Keratinocyte (primary cell): ENCODE data around the gene GBX2. TPM values are rescaled to one million over a fixed set of nuclear protein-coding genes. Genes with fewer than 3 reads are reported as not detected.

Experiments used
- DNase-seq: peaks from one replicate; pipeline ENCODE4 v3.0.0-alpha.2; 2011; ENCODE audit warnings: low read depth, missing footprints, low spot score
- FAIRE-seq: peaks from 2 replicates; lab custom pipeline; 2011; peaks lifted over from hg19 to GRCh38; lab: Jason Lieb, UNC
- H2AFZ ChIP-seq: 2 replicates; pipeline ENCODE4 v1.6.0; 2012; ENCODE audit warnings: low read length, control low read depth, inconsistent platforms; ENCODE audit not compliant: control insufficient read depth
- H3K27ac ChIP-seq: 2 replicates; pipeline ENCODE4 v1.5.1; 2011; ENCODE audit warnings: low read length; ENCODE audit not compliant: control insufficient read depth, insufficient read depth
- H3K27me3 ChIP-seq: 3 replicates; pipeline ENCODE4 v1.6.0; 2011; ENCODE audit warnings: low read length; ENCODE audit not compliant: control insufficient read depth, insufficient read depth; ENCODE audit errors: extremely low read depth
- H3K36me3 ChIP-seq, 2 experiments: 2 replicates in 1 of 2; 3 replicates in 1 of 2; pipeline ENCODE4 v1.5.1; 2011; ENCODE audit warnings: low read length in 2 of 2, mild to moderate bottlenecking in 1 of 2; ENCODE audit not compliant: control insufficient read depth in 2 of 2, insufficient read depth in 2 of 2; ENCODE audit errors: extremely low read depth in 1 of 2
- H3K4me1 ChIP-seq: 3 replicates; pipeline ENCODE4 v1.5.1; 2011; ENCODE audit warnings: low read length; ENCODE audit not compliant: control insufficient read depth, insufficient read depth; ENCODE audit errors: extremely low read depth
- H3K4me2 ChIP-seq: 3 replicates; pipeline ENCODE4 v1.6.0; 2011; ENCODE audit warnings: low read depth, low read length; ENCODE audit not compliant: control insufficient read depth, insufficient read depth; ENCODE audit errors: extremely low read depth
- H3K4me3 ChIP-seq, 3 experiments: fragments of 200-600 bp in 1 of 3; sonication (generic) in 1 of 3; 2 replicates in 2 of 3; 3 replicates in 1 of 3; pipeline ENCODE4 v1.5.1; 2011 to 2016; ENCODE audit warnings: low read length in 3 of 3, mild to moderate bottlenecking in 3 of 3, control low read depth in 2 of 3, inconsistent platforms in 1 of 3, low read depth in 1 of 3, mixed read lengths in 1 of 3, mixed run types in 1 of 3, moderate library complexity in 1 of 3; ENCODE audit not compliant: control insufficient read depth in 2 of 3, insufficient read depth in 2 of 3; ENCODE audit errors: extremely low read depth in 1 of 3
- H3K79me2 ChIP-seq: 2 replicates; pipeline ENCODE4 v1.6.0; 2012; ENCODE audit warnings: low read length; ENCODE audit not compliant: control insufficient read depth, insufficient read depth
- H3K9ac ChIP-seq: 3 replicates; pipeline ENCODE4 v1.6.0; 2011; ENCODE audit warnings: low read length; ENCODE audit not compliant: control insufficient read depth, insufficient read depth; ENCODE audit errors: extremely low read depth
- H3K9me1 ChIP-seq: 3 replicates; pipeline ENCODE4 v1.6.0; 2011; ENCODE audit warnings: low read length; ENCODE audit not compliant: control insufficient read depth, insufficient read depth; ENCODE audit errors: extremely low read depth
- H3K9me3 ChIP-seq: 2 replicates; pipeline ENCODE4 v1.5.1; 2012; ENCODE audit warnings: low read depth, low read length; ENCODE audit not compliant: control insufficient read depth
- H4K20me1 ChIP-seq: 3 replicates; pipeline ENCODE4 v1.6.0; 2011; ENCODE audit warnings: low read length; ENCODE audit not compliant: control insufficient read depth, insufficient read depth; ENCODE audit errors: extremely low read depth
- EZH2 ChIP-seq: IDR thresholded peaks from one replicate; pipeline ENCODE4 v1.6.1; 2012; ENCODE audit warnings: inconsistent platforms, mild to moderate bottlenecking, low read length, moderate library complexity
- dilution Hi-C: fragments of 300-500 bp; cut with MboI; formaldehyde crosslinking; loops from one replicate; pipeline ENCODE4 v1.7.0; 2020; ENCODE audit warnings: low sequenced_read_pairs; ENCODE audit not compliant: extremely low pct_ligation_motif_present
- polyA plus RNA-seq, 5 experiments: library from polyadenylated mRNA; depleted of rRNA in 3 of 5; stranded (reverse) in 3 of 5; stranded (forward) in 1 of 5; unstranded in 1 of 5; fragments of >200 nt; gene quantifications; 1 replicate in 1 of 5; 2 replicates in 3 of 5; 3 replicates in 1 of 5; pipeline versions ENCODE4 v1.2.1 to v1.2.3, GENCODE V29; 2011 to 2012; ENCODE audit warnings: missing spikeins in 2 of 5, low read depth in 1 of 5, low replicate concordance in 1 of 5
- TF ChIP-seq, protein P1 (sequence below), 3 experiments: IDR thresholded peaks in 1 of 3; conservative IDR thresholded peaks in 1 of 3; optimal IDR thresholded peaks in 1 of 3; 2 replicates in 2 of 3; 3 replicates in 1 of 3; pipeline versions ENCODE3 to v1.5.1; 2011; ENCODE audit warnings: low read length in 3 of 3, mild to moderate bottlenecking in 3 of 3, moderate library complexity in 2 of 3, control low read depth in 1 of 3, inconsistent platforms in 1 of 3; ENCODE audit not compliant: insufficient read depth in 2 of 3; ENCODE audit errors: extremely low read depth in 1 of 3

GBX2 gene
- polyA plus RNA-seq, 1 donor (not counting 4 experiments of a cell fraction or from before 2014, with no cell fraction given) = 0.17 TPM

DNA sequence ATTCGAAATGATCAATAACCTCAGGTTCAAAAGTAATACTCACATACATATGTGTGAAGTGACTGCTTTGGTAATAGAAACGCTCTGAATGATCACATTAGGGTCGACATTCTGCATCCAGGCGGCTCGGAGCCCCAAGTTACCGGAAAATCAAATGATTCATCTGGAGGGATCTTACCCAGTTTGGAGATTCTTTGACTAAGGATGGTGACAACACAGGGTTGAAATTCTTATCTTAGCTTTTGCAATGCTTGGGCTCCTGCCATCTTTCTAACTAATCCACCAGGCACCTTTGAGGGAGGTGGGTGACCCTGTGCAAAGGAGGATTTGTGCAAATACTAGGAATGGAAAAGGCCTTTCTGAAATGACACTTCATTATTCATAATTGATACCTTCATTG is 10.8 kb downstream of the GBX2 start:
- TF ChIP-seq, protein P1, sequence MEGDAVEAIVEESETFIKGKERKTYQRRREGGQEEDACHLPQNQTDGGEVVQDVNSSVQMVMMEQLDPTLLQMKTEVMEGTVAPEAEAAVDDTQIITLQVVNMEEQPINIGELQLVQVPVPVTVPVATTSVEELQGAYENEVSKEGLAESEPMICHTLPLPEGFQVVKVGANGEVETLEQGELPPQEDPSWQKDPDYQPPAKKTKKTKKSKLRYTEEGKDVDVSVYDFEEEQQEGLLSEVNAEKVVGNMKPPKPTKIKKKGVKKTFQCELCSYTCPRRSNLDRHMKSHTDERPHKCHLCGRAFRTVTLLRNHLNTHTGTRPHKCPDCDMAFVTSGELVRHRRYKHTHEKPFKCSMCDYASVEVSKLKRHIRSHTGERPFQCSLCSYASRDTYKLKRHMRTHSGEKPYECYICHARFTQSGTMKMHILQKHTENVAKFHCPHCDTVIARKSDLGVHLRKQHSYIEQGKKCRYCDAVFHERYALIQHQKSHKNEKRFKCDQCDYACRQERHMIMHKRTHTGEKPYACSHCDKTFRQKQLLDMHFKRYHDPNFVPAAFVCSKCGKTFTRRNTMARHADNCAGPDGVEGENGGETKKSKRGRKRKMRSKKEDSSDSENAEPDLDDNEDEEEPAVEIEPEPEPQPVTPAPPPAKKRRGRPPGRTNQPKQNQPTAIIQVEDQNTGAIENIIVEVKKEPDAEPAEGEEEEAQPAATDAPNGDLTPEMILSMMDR (optimal IDR thresholded peaks at IDR 0.05 in 1 of 3, IDR thresholded peaks at IDR 0.05 in 1 of 3, conservative IDR thresholded peaks at IDR 0.05 in 1 of 3; ENCODE audit: extremely low read depth in 1 of 3, insufficient read depth in 2 of 3, low read length in 3 of 3) = no peak
- TF ChIP-seq EZH2 = no peak
- Histone ChIP-seq H2AFZ (no peak overlapping the region), H3K27ac (no peak overlapping the region), H3K4me3 (no peak overlapping the region), H4K20me1 (no peaks in the 10 kb centered on the region), H3K9ac (no peak overlapping the region), H3K4me2 (no peak overlapping the region), H3K4me1 (peaks cover 9% of the 10 kb centered on the region), H3K79me2 (no peaks in the 10 kb centered on the region), H3K36me3 (no peaks in the 10 kb centered on the region), H3K9me1 (no peaks in the 10 kb centered on the region), H3K9me3 (no peaks in the 10 kb centered on the region), H3K27me3 (peaks cover 19% of the 10 kb centered on the region)
- dilution Hi-C loops = no loop called here
- FAIRE-seq (no peak), DNase-seq (no peak)

DNA sequence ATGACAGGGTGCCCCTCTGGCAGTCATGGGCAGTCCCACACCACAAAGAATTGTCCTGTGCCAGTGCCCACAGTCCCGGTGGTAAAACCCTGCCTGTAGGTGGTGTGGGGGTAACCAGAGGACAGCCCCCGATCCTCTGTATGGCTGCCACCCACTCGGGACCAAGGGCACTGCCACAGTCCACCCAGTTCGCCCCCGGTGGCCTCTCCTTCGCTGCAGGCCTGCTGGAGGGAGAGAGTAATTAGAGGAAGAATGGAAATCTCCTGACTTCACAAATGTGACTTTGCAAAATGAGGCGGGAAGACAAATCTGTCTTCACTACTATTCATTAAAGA is 11.4 kb downstream of the GBX2 start:
- Histone ChIP-seq H3K9ac (no peak overlapping the region), H2AFZ (no peak overlapping the region), H4K20me1 (no peaks in the 10 kb centered on the region), H3K27me3 (peaks cover 19% of the 10 kb centered on the region), H3K9me1 (no peaks in the 10 kb centered on the region), H3K9me3 (no peaks in the 10 kb centered on the region), H3K4me3 (no peak overlapping the region), H3K79me2 (no peaks in the 10 kb centered on the region), H3K4me1 (peaks cover 4% of the 10 kb centered on the region), H3K4me2 (no peak overlapping the region), H3K27ac (no peak overlapping the region), H3K36me3 (no peaks in the 10 kb centered on the region)
- FAIRE-seq (no peak), DNase-seq (no peak)
- dilution Hi-C loops = no loop called here
- TF ChIP-seq, protein P1 (optimal IDR thresholded peaks at IDR 0.05 in 1 of 3, IDR thresholded peaks at IDR 0.05 in 1 of 3, conservative IDR thresholded peaks at IDR 0.05 in 1 of 3; ENCODE audit: extremely low read depth in 1 of 3, insufficient read depth in 2 of 3, low read length in 3 of 3) = no peak
- TF ChIP-seq EZH2 = no peak
